ENCODE data around the gene KRT16. TPM values are rescaled to one million over a fixed set of nuclear protein-coding genes. Genes with fewer than 3 reads are reported as not detected.
"Not testable (repeated sequence)": the region's sequence is repeated elsewhere in the genome, so short reads cannot be mapped to it uniquely, and the experiment has no call there.

The KRT16 gene
- polyA plus RNA-seq, 1 donor, result not detected

GRCh38 chr17:41647940-41648410, 35.4 kb upstream of the KRT16 start:
- no peak for DNase-seq (ENCODE audit: low read depth)

- DNase-seq (ENCODE audit: low read depth), result no peak
These were observed 34.7 kb upstream of the KRT16 start for GRCh38 chr17:41647038-41647813.

- no peak for DNase-seq (ENCODE audit: low read depth)
These were observed 29.9 kb upstream of the KRT16 start for GRCh38 chr17:41642252-41643156.

GRCh38 chr17:41640596-41640995, 28.0 kb upstream of the KRT16 start:
- not testable (repeated sequence) for DNase-seq (ENCODE audit: low read depth)

GRCh38 chr17:41639492-41640473, 27.2 kb upstream of the KRT16 start:
- no peak for DNase-seq (ENCODE audit: low read depth)

- no peak for DNase-seq (ENCODE audit: low read depth)
These were observed 26.4 kb upstream of the KRT16 start for GRCh38 chr17:41638941-41639340.

- no peak for DNase-seq (ENCODE audit: low read depth)
These were observed 25.6 kb upstream of the KRT16 start for GRCh38 chr17:41638194-41638593.

- DNase-seq (ENCODE audit: low read depth), result no peak
These were observed 24.1 kb upstream of the KRT16 start for GRCh38 chr17:41636652-41637051.

GRCh38 chr17:41635121-41636097, 22.8 kb upstream of the KRT16 start:
- no peak for DNase-seq (ENCODE audit: low read depth)

- DNase-seq (ENCODE audit: low read depth), result no peak
These were observed 22.1 kb upstream of the KRT16 start for GRCh38 chr17:41634639-41635038.

GRCh38 chr17:41633556-41634199, 21.1 kb upstream of the KRT16 start:
- no peak for DNase-seq (ENCODE audit: low read depth)

- no peak for DNase-seq (ENCODE audit: low read depth)
These were observed 20.0 kb upstream of the KRT16 start for GRCh38 chr17:41632482-41633105.

- DNase-seq (ENCODE audit: low read depth), result no peak
These were observed 19.3 kb upstream of the KRT16 start for GRCh38 chr17:41631898-41632285.

- no peak for DNase-seq (ENCODE audit: low read depth)
These were observed 18.7 kb upstream of the KRT16 start for GRCh38 chr17:41631025-41631897.

GRCh38 chr17:41629826-41630670, 17.5 kb upstream of the KRT16 start:
- DNase-seq (ENCODE audit: low read depth), result no peak

- DNase-seq (ENCODE audit: low read depth), result no peak
These were observed 16.7 kb upstream of the KRT16 start for GRCh38 chr17:41629316-41629715.

- DNase-seq (ENCODE audit: low read depth), result not testable (repeated sequence)
These were observed 16.2 kb upstream of the KRT16 start for GRCh38 chr17:41628621-41629255.

Measured in forelimb muscle (tissue), 1 donor.